Stimulated activated naive CD8-positive, alpha-beta T cell treated with anti-CD3 and anti-CD28 coated beads, Interleukin-15, Interleukin-2, amounts not matched to agents 100 U/mL and 50 U/mL, for 24 hours (primary cell): Measurements from ENCODE around the gene BBS7.

Experiments
- ATAC-seq: fragments of 150-1000 bp; cut with Tn5 transposase; one replicate; pipeline ENCODE4 v1.10.0; 2021
- DNase-seq: peaks from one replicate; pipeline ENCODE4 v3.0.0; 2021

The BBS7 gene

GRCh38 chr4:121790976-121791375 lies 79.3 kb downstream of the BBS7 start:
- ATAC-seq (no peak), DNase-seq (no peak)

GRCh38 chr4:121789960-121790829 lies 80.1 kb downstream of the BBS7 start:
- DNase-seq = no peak
- no peak for ATAC-seq

- ATAC-seq = no peak
These were observed 80.8 kb downstream of the BBS7 start for GRCh38 chr4:121789455-121789854.

GRCh38 chr4:121788896-121789295 lies 81.4 kb downstream of the BBS7 start:
- ATAC-seq (no peak), DNase-seq (no peak)

More at GRCh38 chr4:121789455-121789854, 80.8 kb downstream of the BBS7 start:
- no peak for DNase-seq

GRCh38 chr4:121786221-121786620 lies 84.1 kb downstream of the BBS7 start:
- ATAC-seq (no peak), DNase-seq (no peak)

- ATAC-seq = peak; percentile 19
- no peak for DNase-seq
These were observed 84.8 kb downstream of the BBS7 start for GRCh38 chr4:121785479-121785878.

GRCh38 chr4:121784975-121785374 lies 85.3 kb downstream of the BBS7 start:
- DNase-seq = no peak

GRCh38 chr4:121784401-121784800 lies 85.9 kb downstream of the BBS7 start:
- ATAC-seq = no peak
- DNase-seq = no peak

More at GRCh38 chr4:121784975-121785374, 85.3 kb downstream of the BBS7 start:
- no peak for ATAC-seq

- ATAC-seq = no peak
- DNase-seq = no peak
These were observed 87.1 kb downstream of the BBS7 start for GRCh38 chr4:121783210-121783609.

GRCh38 chr4:121778991-121779628 lies 91.2 kb downstream of the BBS7 start:
- no peak for DNase-seq
- no peak for ATAC-seq

- DNase-seq (no peak), ATAC-seq (no peak)
These were observed 92.6 kb downstream of the BBS7 start for GRCh38 chr4:121777625-121778024.

- no peak for ATAC-seq
- no peak for DNase-seq
These were observed 93.5 kb downstream of the BBS7 start for GRCh38 chr4:121776610-121777401.
